ENCODE data around the gene CUX1.

GRCh38 chr7:102295346-102296178 lies 478.1 kb downstream of the CUX1 start:
- TF ChIP-seq CTCF (conservative IDR thresholded peaks at IDR 0.05; ENCODE audit: low read depth, low read length) (no peak), EZH2 (IDR thresholded peaks at IDR 0.05; ENCODE audit: low read length, unreplicated experiment) (no peak)
